Fibroblast of lung (primary cell): ENCODE data around the gene GOPC. TPM values are rescaled to one million over a fixed set of nuclear protein-coding genes. Genes with fewer than 3 reads are reported as not detected.

Source experiments
- DNase-seq, 2 donors: peaks; one replicate each; pipeline versions ENCODE4 v3.0.0 to v3.0.0-alpha.2; 2010; ENCODE audit warnings: low read depth in 2 of 2
- H2AFZ ChIP-seq: 2 replicates; pipeline ENCODE4 v1.5.1; 2012; ENCODE audit warnings: low read length, control low read depth, inconsistent platforms
- H3K27ac ChIP-seq: 2 replicates; pipeline ENCODE4 v1.5.1; 2011; ENCODE audit warnings: low read length, control low read depth; ENCODE audit not compliant: insufficient read depth
- H3K27me3 ChIP-seq: 2 replicates; pipeline ENCODE4 v1.5.1; 2011; ENCODE audit warnings: mild to moderate bottlenecking, low read length; ENCODE audit not compliant: control insufficient read depth, insufficient read depth
- H3K36me3 ChIP-seq: 2 replicates; pipeline ENCODE4 v1.5.1; 2011; ENCODE audit warnings: low read length; ENCODE audit not compliant: control insufficient read depth, insufficient read depth
- H3K4me1 ChIP-seq: 2 replicates; pipeline ENCODE4 v1.5.1; 2011; ENCODE audit warnings: low read length; ENCODE audit not compliant: control insufficient read depth, insufficient read depth; ENCODE audit errors: extremely low read depth
- H3K4me2 ChIP-seq: 2 replicates; pipeline ENCODE4 v1.5.1; 2011; ENCODE audit warnings: low read length, control low read depth; ENCODE audit not compliant: insufficient read depth; ENCODE audit errors: extremely low read depth
- H3K4me3 ChIP-seq, 4 experiments: fragments of 200-600 bp in 1 of 4; sonication (generic) in 1 of 4; replicated peaks in 1 of 4; 2 replicates each; pipeline ENCODE4 v1.5.1; 2011 to 2016; ENCODE audit warnings: low read length in 4 of 4, low read depth in 3 of 4, mild to moderate bottlenecking in 3 of 4, control low read depth in 2 of 4, inconsistent platforms in 1 of 4, mixed read lengths in 1 of 4; ENCODE audit not compliant: insufficient read depth in 1 of 4; ENCODE audit errors: control extremely low read depth in 1 of 4
- H3K79me2 ChIP-seq: 2 replicates; pipeline ENCODE4 v1.5.1; 2012; ENCODE audit warnings: mild to moderate bottlenecking, low read length, inconsistent platforms; ENCODE audit not compliant: control insufficient read depth, insufficient read depth
- H3K9ac ChIP-seq: 2 replicates; pipeline ENCODE4 v1.5.1; 2011; ENCODE audit warnings: mild to moderate bottlenecking, low read length, control low read depth; ENCODE audit not compliant: insufficient read depth
- H3K9me3 ChIP-seq: 2 replicates; pipeline ENCODE4 v1.5.1; 2012; ENCODE audit warnings: low read depth, low read length; ENCODE audit not compliant: control insufficient read depth, insufficient read depth
- H4K20me1 ChIP-seq: 2 replicates; pipeline ENCODE4 v1.5.1; 2011; ENCODE audit warnings: low read length; ENCODE audit not compliant: control insufficient read depth, insufficient read depth; ENCODE audit errors: extremely low read depth
- CTCF ChIP-seq, 2 donors: IDR thresholded peaks in 1 of 2; conservative IDR thresholded peaks in 1 of 2; 1 replicate in 1 of 2; 2 replicates in 1 of 2; pipeline ENCODE4 v1.5.1; 2011 to 2012; ENCODE audit warnings: low read length in 2 of 2, control low read depth in 1 of 2, inconsistent platforms in 1 of 2, low read depth in 1 of 2, mild to moderate bottlenecking in 1 of 2
- EZH2 ChIP-seq: IDR thresholded peaks from 2 replicates; pipeline ENCODE4 v1.5.1; 2012; ENCODE audit warnings: low read length, control low read depth, mild to moderate bottlenecking; ENCODE audit errors: missing control alignments
- polyA plus RNA-seq, 2 donors: library from polyadenylated mRNA; depleted of rRNA in 1 of 2; stranded (reverse) in 1 of 2; unstranded in 1 of 2; fragments of >200 nt; gene quantifications; 2 replicates each; pipeline ENCODE4 v1.2.1, GENCODE V29; 2011 to 2012; ENCODE audit warnings: missing spikeins in 1 of 2
- total RNA-seq: library from RNA; depleted of rRNA; stranded (reverse); fragments of >200 nt; gene quantifications from 2 replicates; pipeline ENCODE4 v1.2.1, GENCODE V29; 2014

GOPC gene
- total and polyA plus RNA-seq, 2 donors (not counting 1 experiment from before 2014, with no cell fraction given): 32.2 to 45.4 TPM

- Histone ChIP-seq H3K4me1 (peaks cover 6% of the 10 kb centered on the region), H3K9me3 (no peaks in the 10 kb centered on the region), H3K4me2 (no peak overlapping the region), H4K20me1 (no peaks in the 10 kb centered on the region), H3K79me2 (no peaks in the 10 kb centered on the region), H3K4me3 (no peak overlapping the region), H3K9ac (no peak overlapping the region), H3K36me3 (peaks cover 14% of the 10 kb centered on the region), H3K27me3 (no peaks in the 10 kb centered on the region), H2AFZ (no peak overlapping the region), H3K27ac (no peak overlapping the region)
- TF ChIP-seq CTCF (conservative IDR thresholded peaks at IDR 0.05 in 1 of 2, IDR thresholded peaks at IDR 0.05 in 1 of 2; ENCODE audit: low read depth in 1 of 2, low read length in 2 of 2) (no peak), EZH2 (no peak)
- DNase-seq: peak in 1 of 2 donors; percentile 33
Observed at GRCh38 chr6:117549611-117550010, 52.7 kb downstream of the GOPC start.

- H2AFZ ChIP-seq: no peak overlapping the region
- no peak overlapping the region for H3K4me2 ChIP-seq
- no peak overlapping the region for H3K4me3 ChIP-seq
- peaks cover 6% of the 10 kb centered on the region for H3K4me1 ChIP-seq
- H3K27me3 ChIP-seq: no peaks in the 10 kb centered on the region
- H3K79me2 ChIP-seq: no peaks in the 10 kb centered on the region
- DNase-seq: peak; percentile 34 to 92
- H3K27ac ChIP-seq: no peak overlapping the region
- H3K36me3 ChIP-seq: peaks cover 14% of the 10 kb centered on the region
- no peaks in the 10 kb centered on the region for H3K9me3 ChIP-seq
- H3K9ac ChIP-seq: no peak overlapping the region
- TF ChIP-seq CTCF (conservative IDR thresholded peaks at IDR 0.05 in 1 of 2, IDR thresholded peaks at IDR 0.05 in 1 of 2; ENCODE audit: low read depth in 1 of 2, low read length in 2 of 2): no peak
- no peak for TF ChIP-seq EZH2
- no peaks in the 10 kb centered on the region for H4K20me1 ChIP-seq
Observed at GRCh38 chr6:117548797-117549301, 53.5 kb downstream of the GOPC start.

DNA sequence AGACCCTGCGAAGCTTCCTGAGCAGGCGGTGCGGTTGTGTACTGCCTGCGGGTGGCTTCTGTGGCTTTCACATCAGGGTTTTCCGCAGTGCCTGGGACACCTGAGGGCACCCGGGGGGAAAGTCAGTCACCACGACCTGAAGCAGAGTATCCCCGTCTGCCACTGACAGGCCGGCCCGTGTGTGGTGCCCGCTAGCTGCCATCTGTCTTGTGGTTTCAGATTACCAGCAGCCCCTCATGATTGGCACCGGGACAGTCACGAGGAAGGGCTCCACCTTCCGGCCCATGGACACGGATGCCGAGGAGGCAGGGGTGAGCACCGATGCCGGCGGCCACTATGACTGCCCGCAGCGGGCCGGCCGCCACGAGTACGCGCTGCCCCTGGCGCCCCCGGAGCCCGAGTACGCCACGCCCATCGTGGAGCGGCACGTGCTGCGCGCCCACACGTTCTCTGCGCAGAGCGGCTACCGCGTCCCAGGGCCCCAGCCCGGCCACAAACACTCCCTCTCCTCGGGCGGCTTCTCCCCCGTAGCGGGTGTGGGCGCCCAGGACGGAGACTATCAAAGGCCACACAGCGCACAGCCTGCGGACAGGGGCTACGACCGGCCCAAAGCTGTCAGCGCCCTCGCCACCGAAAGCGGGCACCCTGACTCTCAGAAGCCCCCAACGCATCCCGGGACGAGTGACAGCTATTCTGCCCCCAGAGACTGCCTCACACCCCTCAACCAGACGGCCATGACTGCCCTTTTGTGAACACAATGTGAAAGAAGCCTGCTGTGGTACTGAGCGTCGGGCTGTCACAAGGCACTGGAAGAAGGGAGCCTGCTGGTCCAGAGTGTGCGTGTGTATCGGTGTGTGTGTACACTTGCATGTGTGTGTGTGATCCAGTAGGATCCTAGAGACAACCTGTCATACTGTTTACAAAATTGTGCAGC, 54.4 kb downstream of the GOPC start:
- peak overlapping the region in 1 of 4 experiments; percentile 36 for H3K4me3 ChIP-seq
- H3K9me3 ChIP-seq: no peaks in the 10 kb centered on the region
- peak overlapping the region; percentile 1 for H2AFZ ChIP-seq
- no peak for TF ChIP-seq CTCF (conservative IDR thresholded peaks at IDR 0.05 in 1 of 2, IDR thresholded peaks at IDR 0.05 in 1 of 2; ENCODE audit: low read depth in 1 of 2, low read length in 2 of 2)
- no peak for TF ChIP-seq EZH2
- H4K20me1 ChIP-seq: no peaks in the 10 kb centered on the region
- peaks cover 6% of the 10 kb centered on the region for H3K4me1 ChIP-seq
- H3K4me2 ChIP-seq: no peak overlapping the region
- no peaks in the 10 kb centered on the region for H3K27me3 ChIP-seq
- H3K27ac ChIP-seq: peak overlapping the region; percentile 50
- peak; percentile 46 to 65 for DNase-seq
- no peaks in the 10 kb centered on the region for H3K79me2 ChIP-seq
- H3K36me3 ChIP-seq: peaks cover 16% of the 10 kb centered on the region
- H3K9ac ChIP-seq: peak overlapping the region; percentile 17
